Activated T-helper 9 cell treated with anti-CD3 and anti-CD28 coated beads, Interleukin-2, amount 50 U/mL, for 16 hours (primary cell): ENCODE data around the gene CCDC51.
"Not testable (repeated sequence)": the region's sequence is repeated elsewhere in the genome, so short reads cannot be mapped to it uniquely, and the experiment has no call there.

Experiments
- DNase-seq: peaks from one replicate; pipeline ENCODE4 v3.0.0-alpha.2; 2020; ENCODE audit warnings: low read depth

CCDC51 gene

DNA sequence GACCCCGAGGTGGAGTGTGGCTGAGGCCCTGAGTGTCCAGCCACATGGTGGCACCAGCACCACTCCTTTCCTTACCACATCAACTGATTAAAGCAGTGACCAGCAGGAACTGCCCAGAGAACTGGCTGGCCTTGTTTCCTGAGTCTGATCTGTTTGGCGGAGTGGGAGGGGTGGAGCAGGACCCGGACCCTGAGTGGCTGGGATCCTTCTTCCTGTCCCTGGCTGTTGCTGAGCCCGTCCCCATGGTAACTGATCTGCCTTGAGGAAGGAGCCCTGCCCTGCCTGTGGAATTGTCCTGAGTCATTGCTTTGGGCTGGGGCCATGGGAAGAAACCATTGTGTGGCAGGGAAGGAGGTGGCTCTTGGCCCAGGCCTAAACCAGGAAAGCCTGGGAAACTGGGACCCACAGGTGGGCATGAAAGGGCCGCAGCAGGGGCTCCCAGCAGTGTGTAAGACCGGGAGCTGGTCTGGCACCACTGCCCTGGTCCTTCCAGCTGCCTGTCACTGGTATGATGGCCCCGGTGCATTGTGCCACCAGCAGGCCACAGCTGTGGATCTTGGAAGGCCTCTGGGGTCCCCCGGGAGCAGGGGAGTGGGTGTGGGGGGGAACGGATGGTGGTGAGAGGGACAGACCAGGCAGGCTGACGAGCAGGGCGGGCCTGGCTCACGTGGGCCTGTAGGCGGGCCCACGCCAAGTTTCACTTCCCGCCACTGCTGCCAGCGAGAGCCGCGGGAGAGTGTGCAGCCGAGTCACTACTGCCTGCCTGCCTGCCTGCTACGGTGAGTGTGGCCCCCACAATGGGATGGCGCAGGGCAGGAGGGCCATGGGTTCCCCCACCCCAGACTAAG, 25.8 kb upstream of the CCDC51 start:
- peak; percentile 68 for DNase-seq

DNA sequence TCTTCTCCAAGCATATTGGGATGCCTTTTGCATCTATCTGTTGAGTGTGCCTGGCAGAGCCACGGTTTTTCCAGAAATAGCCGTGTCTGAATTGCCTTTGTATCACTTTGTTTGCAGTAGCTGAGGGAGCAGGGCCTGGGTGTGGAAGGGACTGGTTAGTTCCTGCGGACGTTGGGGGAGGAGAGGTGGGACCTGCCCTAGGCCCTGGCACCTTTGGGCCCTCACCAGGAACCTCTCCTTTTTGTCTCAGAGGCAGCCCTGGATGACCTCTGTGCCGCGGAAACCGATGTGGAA, 25.3 kb upstream of the CCDC51 start:
- DNase-seq, result no peak

DNA sequence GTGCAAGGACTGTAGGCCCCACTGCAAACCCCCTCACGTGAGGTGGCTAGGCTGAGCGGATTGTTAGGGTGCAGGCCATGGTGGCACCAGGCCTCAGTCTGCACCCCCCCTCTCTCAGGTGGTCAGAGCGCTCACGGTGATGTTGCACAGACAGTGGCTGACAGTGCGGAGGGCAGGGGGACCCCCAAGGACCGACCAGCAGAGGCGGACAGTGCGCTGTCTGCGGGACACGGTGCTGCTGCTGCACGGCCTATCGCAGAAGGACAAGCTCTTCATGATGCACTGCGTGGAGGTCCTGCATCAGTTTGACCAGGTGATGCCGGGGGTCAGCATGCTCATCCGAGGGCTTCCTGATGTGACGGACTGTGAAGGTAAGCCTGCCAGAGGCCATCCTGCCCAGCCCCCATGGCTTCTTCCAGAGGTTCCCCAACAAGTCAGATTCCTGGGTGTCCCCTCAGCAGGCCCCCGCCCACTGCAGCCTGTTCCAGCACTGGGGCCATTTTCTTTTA, 24.8 kb upstream of the CCDC51 start:
- DNase-seq, result no peak

DNA sequence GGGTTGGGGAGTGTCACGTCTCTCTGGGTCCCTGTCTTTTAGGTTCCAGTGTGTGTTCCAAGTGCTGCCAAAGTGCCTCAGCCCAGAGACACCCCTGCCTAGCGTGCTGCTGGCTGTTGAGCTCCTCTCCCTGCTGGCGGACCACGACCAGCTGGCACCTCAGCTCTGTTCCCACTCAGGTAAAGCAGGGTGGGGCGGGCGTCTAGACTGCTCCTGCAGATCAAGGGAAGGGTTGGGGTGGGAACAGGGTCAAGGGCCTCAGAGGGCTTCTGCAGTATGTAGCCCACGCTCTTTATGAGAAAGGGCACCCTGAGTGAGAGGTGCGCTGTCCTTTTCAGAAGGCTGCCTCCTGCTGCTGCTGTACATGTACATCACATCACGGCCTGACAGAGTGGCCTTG, 23.8 kb upstream of the CCDC51 start:
- DNase-seq, result no peak

DNA sequence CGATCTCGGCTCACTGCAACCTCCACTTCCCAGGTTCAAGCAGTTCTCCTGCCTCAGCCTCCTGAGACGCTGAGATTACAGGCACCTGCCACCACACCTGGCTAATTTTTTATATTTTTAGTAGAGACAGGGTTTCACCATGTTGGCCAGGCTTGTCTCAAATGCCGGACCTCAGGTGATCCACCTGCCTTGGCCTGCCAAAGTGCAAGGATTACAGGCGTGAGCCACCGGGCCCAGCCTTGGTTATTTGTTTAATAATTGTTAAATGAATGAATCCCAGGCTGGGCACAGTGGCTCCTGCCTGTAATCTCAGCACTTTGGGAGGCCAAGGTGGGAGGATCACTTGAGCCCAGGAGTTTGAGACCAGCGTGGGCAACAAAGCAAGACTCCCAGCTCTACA, 21.8 kb upstream of the CCDC51 start:
- DNase-seq, result not testable (repeated sequence)

DNA sequence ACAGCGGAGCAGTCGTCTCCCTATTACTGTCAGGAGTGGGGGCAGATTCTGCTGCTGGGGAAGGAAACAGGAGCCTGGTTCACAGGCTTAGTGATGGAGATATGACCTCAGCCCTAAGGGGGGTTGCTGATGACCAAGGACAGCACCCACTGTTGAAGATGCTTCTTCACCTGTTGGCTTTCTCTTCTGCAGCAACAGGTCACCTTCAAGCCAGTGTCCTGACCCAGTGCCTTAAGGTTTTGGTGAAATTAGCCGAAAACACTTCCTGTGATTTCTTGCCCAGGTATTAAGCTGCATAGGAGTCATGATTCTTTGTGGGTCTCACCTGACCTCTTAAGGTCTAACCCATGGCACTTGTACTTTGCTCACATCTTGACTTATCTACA, 20.6 kb upstream of the CCDC51 start:
- DNase-seq, result no peak

DNA sequence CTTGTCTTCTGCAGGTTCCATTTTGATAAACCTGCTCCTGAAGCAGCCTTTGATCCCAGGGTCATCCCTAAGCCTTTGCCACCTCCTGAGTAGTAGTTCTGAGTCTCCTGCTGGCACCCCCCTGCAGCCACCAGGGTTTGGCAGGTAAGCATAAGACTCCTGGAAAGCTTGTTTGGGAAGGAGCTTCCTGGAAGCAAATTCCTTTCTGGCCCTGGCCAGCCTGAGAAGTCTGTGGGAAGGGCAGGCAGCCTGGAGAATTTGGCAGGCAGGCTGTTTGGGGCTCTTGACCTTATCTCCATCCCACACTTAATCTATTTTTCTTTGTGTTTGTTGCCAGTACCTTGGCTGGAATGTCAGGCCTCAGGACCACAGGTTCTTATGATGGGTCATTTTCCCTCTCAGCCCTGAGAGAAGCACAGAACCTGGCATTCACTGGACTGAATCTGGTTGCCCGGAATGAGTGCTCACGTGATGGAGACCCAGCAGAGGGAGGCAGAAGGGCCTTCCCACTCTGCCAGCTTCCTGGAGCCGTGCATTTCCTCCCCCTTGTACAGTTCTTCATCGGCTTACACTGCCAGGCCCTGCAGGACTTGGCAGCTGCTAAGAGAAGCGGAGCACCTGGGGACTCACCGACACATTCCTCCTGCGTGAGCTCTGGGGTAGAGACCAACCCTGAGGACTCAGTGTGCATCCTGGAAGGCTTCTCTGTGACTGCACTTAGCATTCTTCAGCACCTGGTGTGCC, 20.0 kb upstream of the CCDC51 start:
- no peak for DNase-seq

DNA sequence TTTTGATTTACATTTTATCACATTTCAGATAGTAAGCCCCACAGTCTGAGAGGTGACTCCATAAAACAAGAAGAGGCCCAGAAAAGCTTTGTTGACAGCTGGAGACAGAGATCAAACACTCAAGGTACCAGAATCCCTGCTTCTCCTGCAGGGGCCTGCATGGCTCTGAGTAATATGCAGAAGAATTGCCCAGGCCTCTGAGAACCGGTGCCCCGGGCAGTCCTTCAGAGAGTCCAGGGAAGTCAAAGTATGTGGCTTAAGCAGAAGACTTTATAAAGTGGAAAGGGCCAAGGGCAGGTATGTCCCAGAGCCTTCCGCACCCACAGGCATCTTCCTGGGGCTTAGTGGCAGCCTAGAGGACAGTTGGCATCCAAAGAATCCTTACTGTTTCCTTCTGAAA, 19.4 kb upstream of the CCDC51 start:
- no peak for DNase-seq

DNA sequence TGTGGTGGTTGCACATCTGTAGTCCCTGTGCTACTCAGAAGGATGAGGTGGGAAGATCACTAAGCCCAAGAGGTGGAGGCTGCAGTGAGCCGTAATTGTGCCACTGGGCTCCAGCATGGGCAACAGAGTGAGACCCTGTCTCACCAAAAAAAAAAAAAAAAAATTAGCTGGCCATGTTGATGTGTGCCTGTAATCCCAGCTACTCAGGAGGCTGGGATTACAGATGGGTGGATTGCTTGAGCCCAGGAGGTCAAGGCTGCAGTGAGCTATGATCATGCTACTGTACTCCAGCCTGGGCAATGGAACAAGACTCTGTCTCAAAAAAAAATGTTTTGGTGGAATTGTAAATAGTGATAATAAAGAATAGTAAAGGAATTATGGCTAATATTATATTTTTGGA, 16.5 kb upstream of the CCDC51 start:
- no peak for DNase-seq

DNA sequence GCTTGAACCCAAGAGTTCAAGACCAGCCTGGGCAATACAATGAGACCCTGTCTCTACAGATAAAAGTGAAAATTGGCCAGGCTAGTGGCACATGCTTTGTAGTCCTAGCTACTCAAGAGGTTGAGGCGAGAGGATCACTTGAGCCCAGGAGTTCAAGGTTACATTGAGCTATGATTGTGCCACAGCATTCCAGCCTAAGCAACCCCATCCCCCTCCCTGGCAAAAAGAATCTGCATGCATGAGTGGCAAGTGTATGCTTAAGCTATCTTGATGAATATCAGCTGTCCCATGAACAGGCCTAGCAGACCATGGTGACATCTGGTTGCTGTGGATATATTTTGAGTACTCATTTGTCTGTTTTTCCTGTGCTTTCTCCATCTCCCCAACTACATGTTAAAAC, 11.4 kb upstream of the CCDC51 start:
- DNase-seq, result no peak

DNA sequence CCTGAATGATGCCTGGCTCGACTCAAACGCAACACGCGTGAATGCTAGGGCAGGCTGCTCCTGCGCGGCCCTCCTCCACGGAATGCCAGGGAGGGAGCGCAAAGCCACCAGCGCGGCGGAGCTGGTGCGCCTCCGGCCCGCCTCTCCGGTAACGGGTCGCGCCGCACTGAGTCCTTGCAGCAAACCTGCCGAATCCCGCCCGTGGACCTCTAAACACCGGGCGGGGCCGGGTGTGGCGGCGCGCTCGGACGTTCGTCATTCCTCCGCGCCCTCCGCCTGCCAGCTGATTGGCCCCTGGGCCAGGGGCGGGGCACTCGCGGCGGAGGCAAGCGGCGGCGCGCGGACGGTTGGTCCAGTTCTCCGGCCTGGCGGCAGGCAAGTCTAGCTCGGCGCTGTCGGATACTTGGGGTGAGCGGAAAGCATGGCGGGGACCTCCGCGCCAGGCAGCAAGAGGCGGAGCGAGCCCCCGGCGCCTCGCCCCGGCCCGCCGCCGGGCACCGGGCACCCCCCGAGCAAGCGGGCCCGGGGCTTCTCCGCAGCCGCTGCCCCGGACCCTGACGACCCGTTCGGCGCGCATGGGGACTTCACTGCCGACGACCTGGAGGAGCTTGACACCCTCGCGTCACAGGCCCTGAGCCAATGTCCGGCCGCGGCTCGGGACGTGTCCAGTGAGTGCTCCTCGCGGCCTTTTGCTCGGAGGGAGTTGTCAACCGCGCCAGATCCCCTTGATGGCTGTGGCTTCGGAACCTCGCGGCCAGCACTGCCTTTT, 6.7 kb upstream of the CCDC51 start, which contains the start of gene ATRIP:
Gene ATRIP (plus strand): TSS at position 313 of the 769 bp plus-strand sequence. CDS start 109 bp downstream, at position 422.
- peak; percentile 85 for DNase-seq

DNA sequence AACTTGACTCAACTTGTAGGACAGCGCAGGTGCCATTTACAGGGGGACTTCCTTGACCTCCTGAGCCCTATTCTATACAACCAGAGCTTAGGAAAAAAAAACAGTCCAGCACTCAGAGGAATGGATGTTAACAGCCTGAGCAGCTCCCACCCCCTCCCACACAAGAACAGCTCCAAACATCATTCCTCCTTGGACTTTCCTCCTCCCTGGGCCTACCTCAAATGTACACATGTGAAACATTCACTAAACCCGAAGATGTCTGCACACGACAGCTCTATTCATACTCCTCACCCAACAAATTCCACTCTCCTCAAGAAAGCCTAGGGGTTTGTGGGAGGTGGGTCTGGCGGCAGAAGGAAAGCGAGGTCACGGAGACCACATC, 6.1 kb upstream of the CCDC51 start:
- no peak for DNase-seq

DNA sequence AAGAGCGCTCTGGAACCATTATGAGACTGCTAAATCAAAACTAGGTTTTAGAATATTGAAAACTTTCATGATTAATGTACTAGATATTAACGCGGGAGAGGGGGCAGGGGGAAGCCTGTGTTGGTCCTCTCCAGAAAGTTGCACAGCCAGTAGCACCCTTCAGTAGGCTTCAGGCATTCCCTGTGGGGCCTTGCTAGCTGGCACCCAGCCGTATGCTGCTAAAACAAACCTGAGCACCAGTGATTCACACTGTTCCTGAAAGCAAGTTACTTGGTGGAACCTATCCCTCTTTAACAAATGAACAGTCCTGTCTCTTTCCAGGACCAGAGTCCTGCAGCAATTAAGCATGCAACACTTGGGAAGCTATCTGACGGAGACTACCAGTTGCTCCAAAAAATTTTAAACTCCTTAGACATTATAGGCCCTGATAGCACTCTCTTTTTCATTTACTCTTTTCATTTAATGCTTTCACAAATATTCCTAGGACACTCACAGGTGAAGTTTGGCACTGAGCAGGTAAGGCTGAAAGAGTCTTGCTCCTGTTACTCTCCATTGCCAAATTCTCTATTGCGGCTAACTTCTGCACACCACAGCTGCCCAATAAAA, 5.5 kb upstream of the CCDC51 start:
- no peak for DNase-seq

DNA sequence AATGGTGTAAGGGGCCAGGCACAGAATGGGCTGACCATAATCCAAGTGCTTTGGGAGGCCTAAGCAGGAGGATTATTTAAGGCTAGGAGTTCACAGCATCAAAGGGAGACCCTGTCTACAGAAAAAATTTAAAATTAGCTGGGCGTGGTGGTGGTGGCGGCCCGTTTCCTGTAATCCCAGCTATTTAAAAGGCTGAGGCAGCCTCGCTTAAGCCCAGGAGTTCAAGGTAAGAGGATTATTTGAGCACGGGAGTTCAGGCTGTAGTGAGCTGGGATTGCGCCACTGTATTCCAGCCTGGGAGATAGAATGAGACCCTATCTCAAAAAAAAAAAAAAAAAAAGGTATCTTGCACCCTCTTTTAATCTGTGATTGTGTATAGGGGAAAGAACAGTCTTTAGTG, 2.0 kb upstream of the CCDC51 start:
- DNase-seq, result no peak

DNA sequence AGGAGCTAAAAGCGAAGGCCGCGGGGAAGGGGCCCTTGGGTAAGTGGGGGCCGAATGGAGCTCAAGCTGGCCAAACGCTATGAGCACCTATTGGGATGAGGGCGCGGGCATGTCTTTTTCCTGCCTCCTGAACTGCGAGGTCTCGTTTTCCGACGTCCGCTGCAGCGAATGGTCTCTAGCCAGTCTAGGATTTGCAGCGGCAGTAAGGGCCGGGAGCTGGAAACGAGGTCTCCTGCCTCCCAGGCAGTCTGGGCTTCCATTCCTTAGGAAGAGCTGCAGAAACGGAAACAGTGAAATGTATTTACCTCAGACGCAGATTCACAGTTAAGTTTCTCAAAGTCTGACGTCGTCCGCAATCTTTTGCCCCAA, 655 bp upstream of the CCDC51 start:
- no peak for DNase-seq

DNA sequence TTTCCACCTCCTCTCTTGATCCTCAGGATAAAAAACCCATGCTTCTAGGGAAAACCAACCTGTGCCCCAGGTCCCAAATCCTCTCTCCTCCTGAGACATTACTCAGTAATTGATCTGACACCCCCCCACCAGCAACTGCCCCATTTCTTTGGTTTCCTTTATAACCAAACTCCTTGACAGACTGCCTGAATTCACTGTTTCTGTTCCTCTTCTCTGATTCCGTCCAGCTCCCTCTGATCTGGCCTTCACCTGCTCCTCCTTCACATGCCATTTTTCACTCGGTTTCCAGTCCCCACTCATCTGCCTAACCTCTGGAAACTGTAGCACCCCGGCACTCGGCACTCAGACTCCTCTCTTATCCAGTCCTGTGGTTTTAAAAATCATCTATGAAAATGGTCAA, 2.1 kb downstream of the CCDC51 start:
- no peak for DNase-seq

DNA sequence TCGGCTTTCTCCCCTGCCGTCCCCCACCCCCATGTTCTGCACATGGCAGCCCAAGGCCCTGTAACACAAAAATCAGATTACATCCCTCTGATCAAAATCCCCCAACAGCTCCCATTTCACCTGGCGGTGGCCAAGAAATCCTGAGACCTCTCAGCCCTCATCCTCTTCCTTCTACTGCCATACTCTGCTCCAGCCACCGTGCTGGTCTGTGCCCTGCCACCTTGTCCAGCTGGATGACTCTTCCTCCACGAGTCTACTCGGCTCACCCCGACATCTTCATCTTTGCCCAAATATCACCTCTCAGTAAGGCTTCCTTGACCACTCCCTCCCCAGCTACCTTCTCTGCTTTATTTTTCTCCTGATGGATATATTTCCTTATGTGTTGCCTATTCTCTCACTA, 3.1 kb downstream of the CCDC51 start:
- DNase-seq, result no peak

DNA sequence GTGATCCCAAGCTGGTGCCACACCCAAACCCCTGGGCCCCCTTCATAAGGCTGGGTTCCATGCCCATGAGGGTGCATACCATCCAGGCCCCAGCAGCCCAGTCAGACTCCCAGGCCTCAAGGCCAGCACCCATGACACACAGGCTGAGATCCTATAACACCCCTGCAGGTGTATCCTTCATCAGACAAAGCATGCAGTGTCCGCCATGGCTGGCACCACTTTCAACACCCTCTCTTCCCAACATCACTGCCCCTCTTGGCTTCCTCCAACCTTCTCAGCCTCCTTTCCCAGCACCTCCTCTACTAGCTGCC, 3.5 kb downstream of the CCDC51 start:
- no peak for DNase-seq

DNA sequence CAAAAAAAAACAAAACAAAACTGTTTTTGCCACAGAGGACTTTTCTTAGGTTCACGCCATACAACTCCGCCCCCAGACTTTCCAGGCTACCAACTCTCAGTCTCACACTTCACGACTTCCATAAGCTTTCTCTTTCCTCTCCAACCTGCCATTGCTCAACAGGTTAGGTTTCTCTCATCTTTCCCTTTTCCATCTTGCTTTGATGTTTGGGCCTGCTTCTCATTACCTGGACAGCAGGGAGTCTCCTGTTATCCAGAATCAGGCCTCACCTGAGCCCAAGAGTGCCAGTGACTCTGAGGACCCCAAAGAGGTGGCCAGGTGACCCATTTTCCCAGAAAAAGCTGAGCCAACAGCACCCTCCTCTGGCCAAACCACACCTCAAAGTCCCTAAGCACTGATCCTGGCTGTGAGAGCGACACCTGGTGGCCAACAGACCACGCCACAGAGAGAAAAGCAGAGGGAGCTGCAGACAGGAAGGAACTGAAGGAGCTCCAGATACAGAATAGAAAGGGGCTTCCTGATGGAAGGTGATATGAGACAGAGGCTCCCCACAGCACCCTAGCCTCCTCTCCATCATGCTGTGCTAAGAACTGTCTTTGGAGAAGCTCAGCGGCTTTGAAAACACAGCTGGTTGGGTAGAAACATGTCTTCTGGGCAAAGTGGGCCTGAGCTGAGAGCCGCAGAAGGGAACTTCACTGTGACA, 4.0 kb downstream of the CCDC51 start:
- peak; percentile 78 for DNase-seq

DNA sequence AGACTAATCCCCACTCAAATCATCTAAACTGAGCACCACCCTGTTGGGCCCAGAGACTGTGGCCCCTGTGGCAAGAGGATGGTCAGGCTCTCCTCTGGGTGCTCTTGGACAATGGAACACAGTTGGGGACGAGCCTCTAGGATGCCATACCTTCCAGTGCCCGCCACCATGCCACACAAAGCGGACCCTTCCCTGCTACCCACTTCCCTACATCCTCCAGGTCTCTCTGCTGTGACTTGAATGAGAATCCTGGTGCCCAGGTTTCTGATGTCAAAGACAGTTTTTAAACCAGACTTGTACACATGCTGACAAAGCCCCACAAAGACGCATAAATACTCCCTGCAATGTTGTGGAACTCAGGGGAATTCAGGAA, 4.7 kb downstream of the CCDC51 start:
- DNase-seq, result no peak

DNA sequence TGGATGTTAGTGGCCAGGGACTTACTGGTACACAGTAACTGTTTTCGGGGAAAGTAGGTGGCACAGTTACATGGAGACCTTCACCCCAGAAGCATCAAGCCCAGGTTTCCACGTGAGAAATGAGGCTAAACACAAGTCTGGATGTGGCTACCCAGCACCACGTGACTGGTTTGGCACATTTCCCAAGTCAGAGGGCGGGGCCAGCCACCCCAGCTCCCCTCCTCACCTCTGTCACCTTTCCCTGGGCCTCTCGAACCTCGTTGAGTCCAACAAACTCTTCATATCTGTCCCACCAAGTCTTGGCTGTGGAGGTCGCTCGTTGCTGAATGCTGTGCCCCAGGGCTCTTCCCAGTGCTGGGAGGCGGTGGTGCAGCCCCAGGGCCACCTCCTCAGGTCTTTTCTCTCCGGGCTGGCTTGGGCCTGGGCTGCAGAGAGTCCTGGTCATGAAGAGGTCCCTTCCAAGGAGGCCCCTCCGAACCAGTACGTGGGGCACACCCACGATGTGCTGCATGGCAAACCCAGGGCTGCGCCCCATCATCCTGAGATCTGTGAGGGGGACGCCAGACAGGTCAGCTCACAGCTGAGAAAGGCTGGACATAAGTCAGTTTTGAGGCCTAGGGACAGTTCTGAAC, 5.2 kb downstream of the CCDC51 start:
- DNase-seq, result no peak
